Mucosa of rectum (tissue), 2 donors: ENCODE data around the gene MPP2.
"Not testable (repeated sequence)": the region's sequence is repeated elsewhere in the genome, so short reads cannot be mapped to it uniquely, and the experiment has no call there.

Source experiments
- H3K27ac ChIP-seq, 2 donors: one replicate each; pipeline ENCODE4 v1.7.0; 2013; ENCODE audit warnings: inconsistent platforms in 2 of 2, low read depth in 2 of 2, low read length in 2 of 2
- H3K27me3 ChIP-seq, 2 donors: one replicate each; pipeline ENCODE4 v1.7.0; 2013; ENCODE audit warnings: low read length in 2 of 2; ENCODE audit not compliant: control insufficient read depth in 2 of 2, insufficient read depth in 2 of 2
- H3K36me3 ChIP-seq, 2 donors: one replicate each; pipeline ENCODE4 v1.7.0; 2013; ENCODE audit warnings: low read length in 2 of 2; ENCODE audit not compliant: control insufficient read depth in 2 of 2, insufficient read depth in 2 of 2
- H3K4me1 ChIP-seq, 2 donors: one replicate each; pipeline ENCODE4 v1.7.0; 2013; ENCODE audit warnings: low read length in 2 of 2, mild to moderate bottlenecking in 1 of 2; ENCODE audit not compliant: control insufficient read depth in 2 of 2, insufficient read depth in 2 of 2
- H3K4me3 ChIP-seq, 2 donors: one replicate each; pipeline ENCODE4 v1.7.0; 2013; ENCODE audit warnings: low read length in 2 of 2
- H3K9ac ChIP-seq, 2 donors: one replicate each; pipeline ENCODE4 v1.7.0; 2013; ENCODE audit warnings: low read length in 2 of 2, low read depth in 1 of 2, mild to moderate bottlenecking in 1 of 2
- H3K9me3 ChIP-seq, 2 donors: one replicate each; pipeline ENCODE4 v1.7.0; 2013; ENCODE audit warnings: low read length in 2 of 2; ENCODE audit not compliant: control insufficient read depth in 2 of 2
- donor health status: healthy.
- donor health status: Normal muscosa, but diverticular disease.

The MPP2 gene

DNA sequence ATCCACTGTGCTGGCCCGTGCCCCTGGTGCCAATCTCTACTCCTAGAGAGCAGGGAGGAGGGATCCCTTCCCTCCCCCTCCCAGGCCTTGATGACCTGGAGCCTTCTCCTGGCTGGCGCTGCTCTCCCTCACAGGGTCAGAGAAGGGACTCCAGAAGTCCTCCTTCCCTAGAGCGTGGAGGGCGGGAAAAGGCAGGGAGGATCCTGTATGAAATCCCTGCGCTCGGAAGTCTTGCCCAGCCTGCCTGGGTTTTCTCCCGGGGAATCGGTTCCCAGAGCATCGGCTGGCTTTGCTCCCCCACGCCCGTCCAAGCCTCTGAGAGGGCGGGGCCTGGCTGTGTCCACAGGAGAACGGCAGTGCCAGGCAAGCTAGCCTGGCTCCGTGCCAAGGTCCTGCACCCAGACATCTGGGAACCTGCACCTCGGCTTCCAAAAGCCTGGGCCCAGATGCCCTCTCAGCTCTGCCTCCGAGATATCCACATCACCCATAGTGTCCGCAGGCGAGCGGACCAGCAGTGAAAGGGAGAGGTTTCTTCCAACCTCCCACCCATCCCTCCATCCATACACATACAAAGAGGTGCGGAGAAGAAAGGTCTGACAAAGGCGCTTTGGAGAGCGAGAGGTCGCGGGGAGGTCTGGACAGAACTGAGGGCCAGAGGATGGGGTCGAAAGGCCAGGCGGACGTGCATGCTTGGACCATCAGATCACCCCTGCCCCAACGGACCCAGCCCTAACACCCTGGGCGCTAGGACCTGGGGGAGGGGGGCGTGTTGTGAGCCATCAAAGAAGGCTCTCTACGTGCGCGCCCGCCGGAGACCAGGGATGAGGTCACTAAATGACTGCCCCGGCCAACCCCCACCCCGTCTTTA is 1.1 kb downstream of the MPP2 start:
- H3K36me3 ChIP-seq: no peaks in the 10 kb centered on the region
- peaks cover 41 to 44% of the 10 kb centered on the region in 2 donors for H3K27me3 ChIP-seq
- H3K9ac ChIP-seq: peak overlapping the region in 1 of 2 donors; percentile 67
- peak overlapping the region; percentile 2 to 60 for H3K4me3 ChIP-seq
- peaks cover 4 to 21% of the 10 kb centered on the region in 2 donors for H3K4me1 ChIP-seq
- H3K9me3 ChIP-seq: no peaks in the 10 kb centered on the region
- peak overlapping the region; percentile 65 to 77 for H3K27ac ChIP-seq

DNA sequence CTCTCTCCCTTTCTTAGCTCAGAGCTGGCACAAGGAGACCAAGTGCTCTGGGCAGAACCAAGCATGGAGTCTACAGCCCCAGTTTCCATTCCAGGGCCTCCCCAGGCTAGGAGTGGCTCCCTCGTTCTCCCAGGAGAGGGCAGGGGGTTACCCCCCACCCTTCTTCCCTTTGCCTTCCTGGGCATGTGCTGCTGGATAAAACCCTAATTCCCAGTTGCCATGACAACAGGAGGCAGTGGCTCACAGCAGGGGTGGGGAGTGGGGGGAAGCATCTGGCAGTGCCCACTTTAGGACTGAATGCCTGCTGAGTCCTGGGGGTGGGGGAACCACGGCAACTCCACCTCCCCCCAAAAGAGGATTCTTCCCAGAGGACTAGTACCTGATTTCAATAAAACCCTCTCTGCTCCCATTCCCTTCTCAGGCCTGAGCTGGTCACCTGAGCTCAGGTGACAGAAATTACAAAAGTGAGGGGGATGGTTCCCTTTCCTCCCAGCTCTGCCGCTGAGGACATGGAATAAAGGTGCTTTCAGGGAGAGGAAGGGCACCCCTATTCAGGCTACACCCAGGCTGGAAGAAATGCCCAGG is 1.8 kb downstream of the MPP2 start:
- Histone ChIP-seq H3K36me3 (no peaks in the 10 kb centered on the region), H3K4me3 (no peak overlapping the region), H3K9ac (no peak overlapping the region), H3K27me3 (peaks cover 42 to 48% of the 10 kb centered on the region in 2 donors), H3K4me1 (peaks cover 11 to 27% of the 10 kb centered on the region in 2 donors), H3K9me3 (no peaks in the 10 kb centered on the region), H3K27ac (no peak overlapping the region)

DNA sequence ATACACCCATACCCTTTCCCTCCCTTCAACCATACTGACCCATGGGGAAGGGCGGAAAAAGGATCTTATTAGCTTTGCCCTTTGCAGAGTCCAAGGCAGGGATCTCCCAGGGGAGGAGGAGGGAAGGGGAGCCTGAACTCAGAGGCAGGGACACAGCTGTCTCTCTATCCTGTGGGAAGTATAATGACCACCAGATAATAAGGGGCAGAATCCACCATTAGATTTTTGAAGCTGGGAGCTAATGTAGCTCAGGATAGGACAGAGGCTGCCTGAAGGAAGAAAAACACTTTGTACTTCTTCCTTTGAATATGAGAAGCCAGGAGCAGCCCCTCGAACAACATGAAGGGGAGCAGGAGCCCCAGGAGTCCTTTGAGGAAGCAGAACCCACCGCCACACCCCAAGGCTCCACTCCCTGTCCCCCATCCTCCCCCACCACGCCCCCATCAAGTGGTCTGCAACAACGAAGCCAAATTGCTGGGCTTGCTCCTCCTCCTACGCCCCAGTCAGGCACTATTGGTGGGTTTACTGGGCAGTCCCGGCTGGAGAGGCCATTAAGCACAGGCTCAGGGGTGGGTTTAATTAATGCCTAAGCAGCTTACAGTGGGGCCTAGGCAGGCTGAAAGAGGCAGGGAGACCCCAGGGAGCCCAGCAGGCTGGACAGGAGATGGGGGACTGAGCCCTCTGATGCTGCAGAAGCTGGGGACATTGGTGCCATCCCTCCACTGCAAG is 5.3 kb downstream of the MPP2 start:
- no peaks in the 10 kb centered on the region for H3K9me3 ChIP-seq
- H3K36me3 ChIP-seq: no peaks in the 10 kb centered on the region
- no peak overlapping the region for H3K27ac ChIP-seq
- no peak overlapping the region for H3K4me3 ChIP-seq
- H3K27me3 ChIP-seq: peaks cover 27 to 29% of the 10 kb centered on the region in 2 donors
- H3K4me1 ChIP-seq: peaks cover 11 to 16% of the 10 kb centered on the region in 2 donors
- no peak overlapping the region for H3K9ac ChIP-seq

DNA sequence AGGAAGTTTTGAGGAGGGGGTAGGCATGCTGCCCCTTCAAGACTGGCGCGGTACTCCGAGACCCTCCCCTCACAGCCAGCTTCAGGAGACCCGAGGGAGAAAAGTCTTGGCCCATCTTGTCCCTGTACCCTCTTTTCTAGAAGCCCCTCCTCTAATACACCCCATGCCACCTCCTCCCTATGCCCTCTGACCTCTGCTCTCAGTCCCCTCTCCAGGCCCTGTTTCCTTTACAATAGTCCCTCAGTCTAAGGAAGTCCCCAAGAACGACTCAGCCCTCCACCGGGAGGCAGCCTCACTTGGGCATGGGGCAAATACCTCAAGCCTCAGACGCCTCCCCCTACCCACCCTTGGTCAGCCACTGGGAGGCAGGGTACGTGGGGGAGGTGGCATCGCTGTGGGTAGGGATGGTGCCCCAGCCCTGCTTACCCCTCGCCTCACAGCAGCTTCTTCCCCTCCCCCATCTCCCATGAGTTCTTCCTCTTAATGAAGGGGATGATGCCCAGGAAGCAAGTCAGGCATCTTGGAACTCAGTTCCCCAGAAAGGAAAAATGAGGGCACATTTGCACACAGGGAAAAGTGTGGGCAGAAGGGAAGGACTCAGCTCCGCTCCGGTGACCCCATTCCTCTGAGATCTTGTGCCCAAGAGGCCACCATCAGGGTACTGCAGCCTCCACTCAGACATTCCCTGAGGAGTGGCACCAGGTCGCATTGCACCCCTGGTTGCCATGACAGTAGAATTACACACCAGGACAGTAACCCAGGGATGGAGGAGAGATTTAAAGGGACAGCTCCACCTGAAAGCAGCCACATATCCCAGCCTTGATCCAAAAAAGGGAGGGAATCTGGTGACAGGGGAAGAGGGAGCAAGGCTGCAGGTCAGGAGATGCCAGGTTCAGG is 6.2 kb downstream of the MPP2 start:
- Histone ChIP-seq H3K27me3 (peaks cover 22 to 24% of the 10 kb centered on the region in 2 donors), H3K36me3 (no peaks in the 10 kb centered on the region), H3K9ac (peak overlapping the region in 1 of 2 donors; percentile 47), H3K4me3 (peak overlapping the region; percentile 53 to 57), H3K27ac (no peak overlapping the region), H3K4me1 (peaks cover 8 to 10% of the 10 kb centered on the region in 2 donors), H3K9me3 (no peaks in the 10 kb centered on the region)

DNA sequence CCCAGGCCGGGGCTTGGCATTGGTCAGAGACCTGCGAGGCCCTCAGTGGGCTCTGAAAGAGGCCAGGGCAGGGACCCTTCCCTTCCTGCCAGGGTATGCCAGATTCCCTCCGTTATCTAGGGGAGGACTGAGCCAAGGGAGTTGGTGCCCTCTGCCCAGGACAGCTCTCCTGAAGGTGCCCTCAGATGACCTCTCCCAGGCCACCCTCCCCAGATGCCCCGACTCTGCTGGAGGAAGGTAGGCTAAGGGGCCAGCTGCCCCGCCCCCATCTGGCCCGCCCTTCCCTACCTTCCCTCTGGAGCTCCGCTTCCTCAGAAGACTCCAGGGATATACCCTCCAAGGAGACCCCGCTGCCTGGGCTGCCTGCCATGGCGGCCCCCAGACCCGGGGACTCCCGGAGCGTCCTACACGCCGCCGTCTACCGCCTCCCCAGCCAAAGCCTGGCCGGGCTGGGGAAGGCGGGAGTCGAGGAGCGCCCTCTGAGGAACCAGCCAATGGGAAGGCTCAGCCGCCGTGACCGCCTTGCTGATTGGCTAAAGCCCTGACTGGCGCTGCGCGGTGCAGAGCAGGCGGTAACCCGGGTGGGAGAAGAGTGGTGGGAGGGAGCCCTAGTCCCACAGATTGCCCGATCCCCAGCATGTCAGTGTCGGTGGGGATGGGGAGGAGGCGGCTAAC is 7.0 kb downstream of the MPP2 start:
- Histone ChIP-seq H3K9me3 (no peaks in the 10 kb centered on the region), H3K27me3 (peaks cover 14 to 18% of the 10 kb centered on the region in 2 donors), H3K9ac (peak overlapping the region in 1 of 2 donors; percentile 47), H3K4me3 (peak overlapping the region; percentile 53 to 57), H3K36me3 (no peaks in the 10 kb centered on the region), H3K27ac (no peak overlapping the region), H3K4me1 (peaks cover 6 to 8% of the 10 kb centered on the region in 2 donors)

DNA sequence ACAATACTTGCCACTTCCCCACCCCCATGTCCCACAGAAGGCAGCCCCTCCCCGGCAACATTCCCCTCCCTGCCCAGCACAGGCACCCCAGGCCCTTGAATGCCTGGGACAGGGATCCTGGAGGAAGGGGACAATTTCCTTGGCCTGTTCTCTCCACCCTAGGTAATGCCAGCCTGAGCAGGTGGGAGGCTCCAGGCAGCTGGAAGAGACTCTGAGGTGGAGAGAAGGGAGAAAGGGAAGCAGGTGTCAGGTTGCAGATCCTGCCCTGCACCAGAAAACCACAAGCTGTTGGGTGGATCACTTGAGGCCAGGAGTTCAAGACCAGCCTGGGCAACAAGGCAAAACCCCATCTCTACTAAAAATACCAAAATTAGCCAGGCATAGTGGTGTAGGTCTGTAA is 8.9 kb downstream of the MPP2 start:
- H3K4me3 ChIP-seq: no peak overlapping the region
- H3K27ac ChIP-seq: no peak overlapping the region
- H3K9ac ChIP-seq: no peak overlapping the region
- H3K36me3 ChIP-seq: no peaks in the 10 kb centered on the region
- no peaks in the 10 kb centered on the region for H3K9me3 ChIP-seq
- H3K4me1 ChIP-seq: peaks cover 6 to 8% of the 10 kb centered on the region in 2 donors
- peaks cover 7 to 11% of the 10 kb centered on the region in 2 donors for H3K27me3 ChIP-seq

DNA sequence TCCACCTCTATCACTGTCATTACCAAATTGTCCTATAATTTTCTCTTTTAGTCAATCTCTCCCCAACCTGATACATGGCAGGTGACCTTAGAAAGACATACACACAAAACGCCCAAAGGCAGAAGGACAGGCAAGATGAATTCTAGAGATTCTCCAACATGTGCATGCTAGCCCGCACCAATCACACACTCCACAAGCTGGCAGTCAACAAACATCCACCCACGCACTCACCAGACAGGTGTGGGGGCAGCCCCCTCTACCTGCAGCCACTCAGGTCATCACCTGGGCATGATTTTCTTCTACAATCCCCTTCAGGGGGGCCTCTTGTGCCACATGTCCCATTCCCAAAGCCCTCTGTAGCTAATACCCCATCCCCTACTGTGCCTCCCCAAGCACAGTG is 9.5 kb downstream of the MPP2 start:
- Histone ChIP-seq H3K4me1 (peaks cover 6 to 8% of the 10 kb centered on the region in 2 donors), H3K9ac (no peak overlapping the region), H3K27ac (no peak overlapping the region), H3K9me3 (no peaks in the 10 kb centered on the region), H3K36me3 (no peaks in the 10 kb centered on the region), H3K4me3 (no peak overlapping the region), H3K27me3 (peaks cover 7 to 11% of the 10 kb centered on the region in 2 donors)

DNA sequence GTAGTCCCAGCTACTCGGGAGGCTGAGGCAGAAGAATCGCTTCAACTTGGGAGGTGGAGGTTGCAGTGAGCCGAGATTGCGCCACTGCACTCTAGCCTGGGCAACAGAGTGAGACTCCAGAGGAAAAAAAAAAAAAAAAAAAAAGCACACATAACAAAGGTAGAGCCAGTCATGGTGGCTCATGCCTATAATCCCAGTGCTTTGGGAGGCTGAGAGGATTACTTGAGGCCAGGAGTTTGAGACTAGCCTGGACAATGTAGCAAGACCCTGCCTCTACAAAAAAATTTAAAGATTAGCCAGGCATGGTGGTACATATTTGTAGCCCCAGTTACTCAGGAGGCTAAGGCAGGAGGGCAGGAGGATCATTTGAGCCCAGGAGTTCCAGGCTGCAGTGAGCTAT is 12.8 kb downstream of the MPP2 start:
- not testable (repeated sequence) for H3K27ac ChIP-seq, H3K4me3 ChIP-seq, H3K36me3 ChIP-seq, H3K9ac ChIP-seq, H3K27me3 ChIP-seq, H3K9me3 ChIP-seq, H3K4me1 ChIP-seq

DNA sequence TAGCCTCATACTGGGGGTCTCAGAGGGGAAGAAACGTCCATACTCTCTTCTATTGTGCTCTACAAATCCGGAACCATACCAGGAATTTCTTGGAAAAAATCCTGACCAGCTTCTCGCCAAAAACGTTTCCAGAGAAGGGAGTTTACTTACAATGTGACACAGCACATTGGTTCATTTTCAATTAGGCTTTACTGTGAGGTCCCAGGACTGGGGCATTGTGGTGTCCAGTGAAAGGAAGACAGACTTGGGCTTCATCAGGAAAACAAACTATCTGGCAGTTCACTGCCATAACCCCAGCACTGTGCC is 14.7 kb downstream of the MPP2 start:
- Histone ChIP-seq H3K4me1 (no peaks in the 10 kb centered on the region), H3K9ac (no peak overlapping the region), H3K27me3 (peaks cover 2 to 6% of the 10 kb centered on the region in 2 donors), H3K9me3 (no peaks in the 10 kb centered on the region), H3K27ac (no peak overlapping the region), H3K36me3 (no peaks in the 10 kb centered on the region), H3K4me3 (no peak overlapping the region)
